GM23248 (cell line): ENCODE results near the gene PRIMPOL. TPM values are rescaled to one million over a fixed set of nuclear protein-coding genes. Genes with fewer than 3 reads are reported as not detected.
"Not testable (repeated sequence)": the region's sequence is repeated elsewhere in the genome, so short reads cannot be mapped to it uniquely, and the experiment has no call there.

Experiments
- DNase-seq: peaks from one replicate; pipeline ENCODE4 v3.0.0-alpha.2; 2015
- H2AFZ ChIP-seq: fragments of 200-600 bp; sonication (generic); 2 replicates; pipeline ENCODE4 v1.6.1; 2016; ENCODE audit warnings: antibody characterized with exemption
- H3F3A ChIP-seq: fragments of 200-600 bp; sonication (generic); 2 replicates; pipeline ENCODE4 v1.6.1; 2016; ENCODE audit warnings: mild to moderate bottlenecking, antibody characterized with exemption, mixed run types; ENCODE audit not compliant: insufficient read depth
- H3K27ac ChIP-seq: fragments of 200-600 bp; sonication (generic); 2 replicates; pipeline ENCODE4 v1.5.1; 2016; ENCODE audit warnings: mild to moderate bottlenecking
- H3K27me3 ChIP-seq: fragments of 200-600 bp; sonication (generic); replicated peaks from 2 replicates; pipeline ENCODE4 v1.6.1; 2016; ENCODE audit warnings: mild to moderate bottlenecking; ENCODE audit not compliant: insufficient read depth
- H3K36me3 ChIP-seq: fragments of 200-600 bp; sonication (generic); 2 replicates; pipeline ENCODE4 v1.6.1; 2016; ENCODE audit warnings: low read depth, mild to moderate bottlenecking
- H3K4me1 ChIP-seq: fragments of 200-600 bp; sonication (generic); 2 replicates; pipeline ENCODE4 v1.6.1; 2016; ENCODE audit warnings: mild to moderate bottlenecking; ENCODE audit not compliant: insufficient read depth
- H3K4me2 ChIP-seq: fragments of 200-600 bp; sonication (generic); one replicate; pipeline ENCODE4 v1.6.1; 2016; ENCODE audit warnings: mild to moderate bottlenecking; ENCODE audit not compliant: unreplicated experiment
- H3K4me3 ChIP-seq: fragments of 200-600 bp; sonication (generic); 2 replicates; pipeline ENCODE4 v1.5.1; 2016; ENCODE audit warnings: mild to moderate bottlenecking
- H3K79me2 ChIP-seq: fragments of 200-600 bp; sonication (generic); 2 replicates; pipeline ENCODE4 v1.6.1; 2016; ENCODE audit warnings: mild to moderate bottlenecking; ENCODE audit not compliant: insufficient read depth
- H3K9ac ChIP-seq: fragments of 200-600 bp; sonication (generic); 2 replicates; pipeline ENCODE4 v1.6.1; 2016; ENCODE audit warnings: mild to moderate bottlenecking
- H3K9me2 ChIP-seq: fragments of 200-600 bp; sonication (generic); 2 replicates; pipeline ENCODE4 v1.6.1; 2016; ENCODE audit warnings: mixed run types, mild to moderate bottlenecking, moderate library complexity; ENCODE audit not compliant: insufficient read depth
- H3K9me3 ChIP-seq: fragments of 200-600 bp; sonication (generic); one replicate; pipeline ENCODE4 v1.6.1; 2017; ENCODE audit warnings: low read depth
- H4K20me1 ChIP-seq: fragments of 200-600 bp; sonication (generic); 2 replicates; pipeline ENCODE4 v1.6.0; 2016; ENCODE audit not compliant: insufficient read depth
- EZH2 ChIP-seq: fragments of 200-600 bp; sonication (generic); IDR thresholded peaks from 2 replicates; pipeline ENCODE4 v1.6.1; 2018; ENCODE audit warnings: antibody characterized with exemption, mild to moderate bottlenecking; ENCODE audit not compliant: insufficient read depth, poor library complexity, severe bottlenecking
- EZH2phosphoT487 ChIP-seq: fragments of 200-600 bp; sonication (generic); IDR thresholded peaks from 2 replicates; pipeline ENCODE4 v1.6.1; 2018; ENCODE audit warnings: antibody characterized with exemption, moderate library complexity, mild to moderate bottlenecking, low read depth; ENCODE audit not compliant: insufficient read depth
- WGBS, 2 experiments: methylation state at CpG; one replicate each; pipeline ENCODE4 v1.1.6; 2015 to 2017; ENCODE audit warnings: low lambda C conversion rate in 2 of 2, low coverage in 1 of 2; ENCODE audit errors: missing lambda C conversion rate in 2 of 2; 5-methylcytosine and 5-hydroxymethylcytosine counted together
- in situ Hi-C: fragments of 300-500 bp; cut with MboI; formaldehyde crosslinking; loops from 2 replicates; pipeline ENCODE4 v1.15.0; 2020
- polyA plus RNA-seq: library from polyadenylated mRNA; unstranded; fragments of >200 nt; fragmentation: Nextera tagmentation; extraction: Ambion mirVana; gene quantifications from 2 replicates; pipeline ENCODE4 v1.2.1, GENCODE V29; 2016
- total RNA-seq: library from RNA; depleted of rRNA; stranded (reverse); fragments of >200 nt; shearing (Covaris generic); gene quantifications from 2 replicates; pipeline ENCODE4 v1.2.3, GENCODE V29; 2014

The PRIMPOL gene
- total and polyA plus RNA-seq, 2 experiments from 2014 or later, result 15.0 to 16.0 TPM

- Histone ChIP-seq H3K9me3 (no peaks in the 10 kb centered on the region), H3K9ac (peak overlapping the region; percentile 95), H3K4me2 (peak overlapping the region; percentile 98), H3K27ac (peak overlapping the region; percentile 92), H3K36me3 (no peaks in the 10 kb centered on the region), H3F3A (peaks cover 10% of the 10 kb centered on the region), H3K9me2 (no peaks in the 10 kb centered on the region), H2AFZ (peak overlapping the region; percentile 77), H3K4me1 (peaks cover 32% of the 10 kb centered on the region), H3K4me3 (peak overlapping the region; percentile 82), H4K20me1 (no peaks in the 10 kb centered on the region), H3K79me2 (peaks cover 70% of the 10 kb centered on the region), H3K27me3 (no peaks in the 10 kb centered on the region)
- in situ Hi-C loops, result no loop called here
- WGBS, 2 experiments, result 6 to 14% methylated on average over 6 of the region's 6 CpGs
- no peak for DNase-seq
- TF ChIP-seq EZH2 (no peak), EZH2phosphoT487 (no peak)
Measured at GRCh38 chr4:184648054-184648312, 1.6 kb upstream of the PRIMPOL start.

- Histone ChIP-seq H3K4me2 (peak overlapping the region; percentile 98), H3K9me2 (no peaks in the 10 kb centered on the region), H2AFZ (peak overlapping the region; percentile 77), H3K4me1 (peaks cover 36% of the 10 kb centered on the region), H3K9ac (peak overlapping the region; percentile 95), H3K4me3 (peak overlapping the region; percentile 82), H3K36me3 (no peaks in the 10 kb centered on the region), H3K79me2 (peaks cover 65% of the 10 kb centered on the region), H3K9me3 (no peaks in the 10 kb centered on the region), H3K27ac (peak overlapping the region; percentile 92), H3F3A (peaks cover 11% of the 10 kb centered on the region), H4K20me1 (no peaks in the 10 kb centered on the region), H3K27me3 (no peaks in the 10 kb centered on the region)
- peak; percentile 80 for DNase-seq
- in situ Hi-C loops, result no loop called here
- TF ChIP-seq EZH2, result no peak
- no peak for TF ChIP-seq EZH2phosphoT487
- 1% methylated on average over 27 to 52 of the region's 52 CpGs for WGBS, 2 experiments
Measured at GRCh38 chr4:184648313-184649025, 1.1 kb upstream of the PRIMPOL start.

GRCh38 chr4:184649971-184650855, 675 bp downstream of the PRIMPOL start:
- Histone ChIP-seq H3K27me3 (no peaks in the 10 kb centered on the region), H4K20me1 (no peaks in the 10 kb centered on the region), H3K4me1 (peaks cover 34% of the 10 kb centered on the region), H3K4me3 (peak overlapping the region; percentile 82), H3K36me3 (no peaks in the 10 kb centered on the region), H2AFZ (peak overlapping the region; percentile 90), H3K4me2 (peak overlapping the region; percentile 90), H3F3A (peaks cover 16% of the 10 kb centered on the region), H3K9me2 (no peaks in the 10 kb centered on the region), H3K79me2 (peaks cover 47% of the 10 kb centered on the region), H3K27ac (peak overlapping the region; percentile 86), H3K9me3 (no peaks in the 10 kb centered on the region), H3K9ac (peak overlapping the region; percentile 90)
- in situ Hi-C loops, result no loop called here
- WGBS, 2 experiments, result 24 to 25% methylated on average over 21 of the region's 21 CpGs
- peak; percentile 89 for DNase-seq
- TF ChIP-seq EZH2phosphoT487 (no peak), EZH2 (no peak)

- Histone ChIP-seq H3K4me1 (peaks cover 28% of the 10 kb centered on the region), H4K20me1 (no peaks in the 10 kb centered on the region), H3K4me3 (no peak overlapping the region), H3K9me2 (no peaks in the 10 kb centered on the region), H3K4me2 (no peak overlapping the region), H3K27me3 (no peaks in the 10 kb centered on the region), H2AFZ (no peak overlapping the region), H3K9me3 (no peaks in the 10 kb centered on the region), H3K36me3 (peaks cover 3% of the 10 kb centered on the region; the same call in 1 of the 2 replicates), H3F3A (peaks cover 16% of the 10 kb centered on the region), H3K79me2 (peaks cover 30% of the 10 kb centered on the region), H3K9ac (no peak overlapping the region), H3K27ac (no peak overlapping the region)
- WGBS, 2 experiments, result 98% methylated on average over 8 of the region's 8 CpGs
- DNase-seq, result no peak
- TF ChIP-seq EZH2phosphoT487 (no peak), EZH2 (no peak)
- in situ Hi-C loops, result no loop called here
Measured at GRCh38 chr4:184651899-184652298, 2.4 kb downstream of the PRIMPOL start.

GRCh38 chr4:184652681-184653080, 3.1 kb downstream of the PRIMPOL start:
- H4K20me1 ChIP-seq, DNase-seq, H3K9me3 ChIP-seq, H3K27me3 ChIP-seq, H3K9me2 ChIP-seq, in situ Hi-C loops, H2AFZ ChIP-seq, H3K9ac ChIP-seq, H3K27ac ChIP-seq, H3K4me3 ChIP-seq, H3K4me2 ChIP-seq, H3K36me3 ChIP-seq: not testable (repeated sequence)
- peaks cover 23% of the 10 kb centered on the region for H3K79me2 ChIP-seq
- peaks cover 21% of the 10 kb centered on the region for H3K4me1 ChIP-seq
- peaks cover 11% of the 10 kb centered on the region; the same call in 1 of the 2 replicates for H3F3A ChIP-seq
